Gastroesophageal sphincter (tissue), 4 donors: ENCODE results near the gene C3orf62. TPM values are rescaled to one million over a fixed set of nuclear protein-coding genes. Genes with fewer than 3 reads are reported as not detected.

Source experiments
- ATAC-seq: fragments of 150-250 bp; one replicate; pipeline ENCODE4 v1.9.1; 2016; ENCODE audit warnings: mild to moderate bottlenecking, moderate library complexity
- H3K27ac ChIP-seq, 4 donors: fragments of 200-600 bp; sonication (generic) in 3 of 4; 1 replicate in 3 of 4; 2 replicates in 1 of 4; pipeline ENCODE4 v1.5.1; 2016 to 2019
- H3K27me3 ChIP-seq: fragments of 200-600 bp; sonication (generic); one replicate; pipeline ENCODE4 v1.5.1; 2019
- H3K36me3 ChIP-seq, 2 donors: fragments of 200-600 bp; sonication (generic); one replicate each; pipeline ENCODE4 v1.5.1; 2019; ENCODE audit warnings: control low read depth in 1 of 2
- H3K4me1 ChIP-seq, 3 donors: fragments of 200-600 bp; sonication (generic); 1 replicate in 2 of 3; 2 replicates in 1 of 3; pipeline ENCODE4 v1.5.1; 2016 to 2019; ENCODE audit warnings: control low read depth in 2 of 3
- H3K4me3 ChIP-seq, 2 donors: fragments of 200-600 bp; sonication (generic); one replicate each; pipeline ENCODE4 v1.5.1; 2019; ENCODE audit warnings: mild to moderate bottlenecking in 1 of 2, moderate library complexity in 1 of 2
- H3K9me3 ChIP-seq, 3 donors: fragments of 200-600 bp; sonication (generic); one replicate each; pipeline ENCODE4 v1.5.1; 2017 to 2019; ENCODE audit warnings: control low read depth in 2 of 3
- EP300 ChIP-seq: sonication (generic); formaldehyde crosslinking; IDR thresholded peaks from one replicate; pipeline ENCODE4 v1.6.1; 2017; ENCODE audit warnings: antibody characterized with exemption, mild to moderate bottlenecking
- POLR2A ChIP-seq, 2 donors: fragments of 450-650 bp; IDR thresholded peaks; one replicate each; pipeline ENCODE4 v1.6.1; 2017; ENCODE audit warnings: antibody characterized with exemption in 2 of 2, mild to moderate bottlenecking in 2 of 2, moderate library complexity in 1 of 2
- POLR2AphosphoS5 ChIP-seq: sonication (generic); formaldehyde crosslinking; IDR thresholded peaks from one replicate; pipeline ENCODE4 v1.6.1; 2017; ENCODE audit warnings: antibody characterized with exemption
- WGBS, 2 donors: methylation state at CpG; one replicate each; pipeline ENCODE4 v1.1.5; 2018; ENCODE audit warnings: low coverage in 1 of 2; 5-methylcytosine and 5-hydroxymethylcytosine counted together
- total RNA-seq, 4 donors: library from RNA; depleted of rRNA; stranded (reverse); fragments of >200 nt; gene quantifications; one replicate each; pipeline ENCODE4 v1.1.0, GENCODE V29; 2016
- TF ChIP-seq, protein P1 (sequence below), 4 experiments: fragments of 200-600 bp in 2 of 4; fragments of 450-650 bp in 2 of 4; sonication (generic) in 1 of 4; IDR thresholded peaks; one replicate each; pipeline ENCODE4 v1.5.1; 2017 to 2019; ENCODE audit warnings: antibody characterized with exemption in 4 of 4, mild to moderate bottlenecking in 2 of 4, moderate library complexity in 2 of 4

C3orf62 gene
- total RNA-seq, 4 donors from 2014 or later, result 3.5 to 14.9 (median 4.2) TPM

DNA sequence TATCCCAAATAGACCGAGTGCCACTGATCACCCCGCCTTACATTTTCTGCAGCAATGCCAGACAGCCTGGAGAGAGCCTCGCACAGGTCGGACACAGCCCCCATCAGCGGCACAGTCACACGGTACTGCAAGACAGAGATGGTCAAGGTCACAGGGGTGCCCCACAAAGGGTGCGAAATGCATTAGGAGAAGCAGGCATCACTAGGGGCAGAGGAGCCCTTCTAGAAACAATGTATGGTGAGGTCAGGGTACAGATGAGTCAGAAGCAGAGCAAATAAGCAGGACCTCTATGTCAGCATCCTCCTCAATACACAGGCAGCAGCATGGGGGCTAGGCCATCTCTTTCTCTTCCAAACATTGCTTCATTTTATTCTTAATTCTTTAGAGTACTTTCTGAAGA, 21.5 kb upstream of the C3orf62 start:
- no peak for ATAC-seq
- no peak overlapping the region for H3K27ac ChIP-seq
- H3K4me1 ChIP-seq, result peaks cover 0 to 27% (median 9%) of the 10 kb centered on the region in 3 donors
- no peak for TF ChIP-seq EP300
- TF ChIP-seq POLR2AphosphoS5, result no peak
- no peak for TF ChIP-seq POLR2A (IDR thresholded peaks at IDR 0.05)
- TF ChIP-seq, protein P1, sequence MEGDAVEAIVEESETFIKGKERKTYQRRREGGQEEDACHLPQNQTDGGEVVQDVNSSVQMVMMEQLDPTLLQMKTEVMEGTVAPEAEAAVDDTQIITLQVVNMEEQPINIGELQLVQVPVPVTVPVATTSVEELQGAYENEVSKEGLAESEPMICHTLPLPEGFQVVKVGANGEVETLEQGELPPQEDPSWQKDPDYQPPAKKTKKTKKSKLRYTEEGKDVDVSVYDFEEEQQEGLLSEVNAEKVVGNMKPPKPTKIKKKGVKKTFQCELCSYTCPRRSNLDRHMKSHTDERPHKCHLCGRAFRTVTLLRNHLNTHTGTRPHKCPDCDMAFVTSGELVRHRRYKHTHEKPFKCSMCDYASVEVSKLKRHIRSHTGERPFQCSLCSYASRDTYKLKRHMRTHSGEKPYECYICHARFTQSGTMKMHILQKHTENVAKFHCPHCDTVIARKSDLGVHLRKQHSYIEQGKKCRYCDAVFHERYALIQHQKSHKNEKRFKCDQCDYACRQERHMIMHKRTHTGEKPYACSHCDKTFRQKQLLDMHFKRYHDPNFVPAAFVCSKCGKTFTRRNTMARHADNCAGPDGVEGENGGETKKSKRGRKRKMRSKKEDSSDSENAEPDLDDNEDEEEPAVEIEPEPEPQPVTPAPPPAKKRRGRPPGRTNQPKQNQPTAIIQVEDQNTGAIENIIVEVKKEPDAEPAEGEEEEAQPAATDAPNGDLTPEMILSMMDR (IDR thresholded peaks at IDR 0.05), result no peak
- H3K36me3 ChIP-seq, result peaks cover 4 to 99% of the 10 kb centered on the region in 2 donors
- no peaks in the 10 kb centered on the region for H3K9me3 ChIP-seq
- H3K27me3 ChIP-seq, result no peaks in the 10 kb centered on the region
- no peak overlapping the region for H3K4me3 ChIP-seq
- 97 to 100% methylated on average over 1 to 7 of the region's 7 CpGs for WGBS, 2 donors

DNA sequence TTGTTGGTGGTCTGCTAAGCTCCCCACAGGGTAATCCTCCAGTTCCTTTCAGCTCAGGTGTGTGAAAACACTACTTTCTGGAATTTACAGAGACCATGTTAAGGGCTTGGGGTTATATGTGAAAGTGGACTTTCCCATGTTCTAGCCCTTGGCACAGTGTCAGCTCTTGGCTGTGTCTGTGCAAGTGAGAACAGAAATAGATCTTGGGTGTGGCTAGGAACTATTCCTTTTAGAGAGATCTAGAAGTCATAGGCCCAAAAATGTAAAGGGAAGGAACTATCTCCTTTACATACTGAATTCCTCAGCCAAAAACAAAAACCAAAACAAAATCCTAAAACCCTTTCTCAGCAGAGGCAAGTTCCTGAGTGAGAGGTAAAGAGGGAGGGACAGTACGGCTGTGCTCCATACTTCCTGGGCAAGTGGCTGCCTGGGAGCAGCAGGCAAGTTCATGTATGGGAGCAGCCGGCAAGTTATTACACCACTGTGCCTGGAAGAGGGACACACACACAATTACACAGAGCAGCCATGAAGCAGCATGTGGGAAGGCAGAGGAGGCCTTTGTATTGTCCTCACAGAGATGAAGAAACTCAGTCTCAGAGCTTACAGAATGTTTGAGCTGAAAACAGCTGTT, 19.9 kb upstream of the C3orf62 start:
- peaks cover 0 to 27% (median 9%) of the 10 kb centered on the region in 3 donors for H3K4me1 ChIP-seq
- H3K4me3 ChIP-seq, result no peak overlapping the region
- peak; percentile 69 for ATAC-seq
- H3K27ac ChIP-seq, result peak overlapping the region; percentile 30 to 84 (median 72)
- no peaks in the 10 kb centered on the region for H3K9me3 ChIP-seq
- H3K27me3 ChIP-seq, result no peaks in the 10 kb centered on the region
- 6% methylated on average over 2 of the region's 2 CpGs; no CpG with 5 or more reads in 1 of the 2 donors for WGBS, 2 donors
- H3K36me3 ChIP-seq, result peaks cover 4 to 99% of the 10 kb centered on the region in 2 donors
- TF ChIP-seq, protein P1 (IDR thresholded peaks at IDR 0.05), result no peak
- TF ChIP-seq EP300 (no peak), POLR2AphosphoS5 (no peak), POLR2A (IDR thresholded peaks at IDR 0.05) (no peak)

DNA sequence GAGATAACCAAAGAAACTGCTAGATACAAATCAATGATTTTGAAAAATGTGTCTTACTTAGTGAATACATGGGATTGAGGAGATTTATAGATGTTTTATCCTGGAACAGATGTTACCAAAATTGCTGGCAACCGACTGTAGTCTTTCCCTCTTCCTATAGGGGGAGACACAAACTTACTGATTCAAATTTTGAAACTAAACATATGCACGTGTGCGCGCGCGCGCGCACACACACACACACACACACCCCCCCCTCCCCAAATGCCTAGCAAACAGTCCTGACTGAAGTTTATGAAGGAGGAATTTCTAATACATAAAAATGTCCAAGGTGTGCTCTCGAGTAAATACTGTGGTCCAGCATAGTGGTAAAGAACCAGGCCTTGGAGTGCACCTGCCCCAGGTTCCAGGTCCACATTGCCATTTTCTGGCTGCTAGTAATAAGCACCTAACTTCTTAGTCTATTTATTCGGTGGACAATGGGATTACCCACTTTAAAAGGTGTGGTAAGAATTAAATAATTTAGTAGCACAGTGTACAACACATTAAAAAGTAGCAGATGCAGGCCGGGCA, 18.5 kb upstream of the C3orf62 start:
- 70 to 78% methylated on average over 11 of the region's 11 CpGs for WGBS, 2 donors
- Histone ChIP-seq H3K4me1 (peaks cover 0 to 27% (median 9%) of the 10 kb centered on the region in 3 donors), H3K36me3 (peaks cover 0 to 99% of the 10 kb centered on the region in 2 donors), H3K4me3 (no peak overlapping the region), H3K27me3 (no peaks in the 10 kb centered on the region), H3K9me3 (no peaks in the 10 kb centered on the region), H3K27ac (peak overlapping the region in 3 of 4 donors; percentile 65 to 84 (median 79))
- ATAC-seq, result no peak
- no peak for TF ChIP-seq POLR2AphosphoS5
- TF ChIP-seq, protein P1 (IDR thresholded peaks at IDR 0.05), result peak in 3 of 4 experiments; percentile 46 to 63 (median 48)

DNA sequence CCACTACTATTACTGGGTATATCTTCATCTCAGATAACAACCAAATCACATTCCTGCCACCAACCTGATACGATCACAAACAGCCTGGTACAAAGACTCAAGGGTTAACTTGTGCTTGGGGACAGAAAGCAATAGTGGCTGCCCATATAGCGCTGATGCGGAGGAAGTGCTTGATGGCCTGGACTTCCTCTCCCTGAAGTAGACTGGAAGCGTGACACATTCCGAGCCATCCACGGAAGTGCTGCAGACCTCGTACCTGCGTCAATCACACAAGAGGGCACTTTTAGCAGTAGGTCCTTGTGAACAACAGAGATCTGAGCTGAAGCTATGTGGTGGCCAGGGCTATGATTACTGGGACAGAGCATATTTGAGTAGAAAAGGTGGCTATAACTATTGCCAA, 17.3 kb upstream of the C3orf62 start:
- no peak overlapping the region for H3K27ac ChIP-seq
- H3K4me1 ChIP-seq, result peaks cover 0 to 27% (median 9%) of the 10 kb centered on the region in 3 donors
- no peak overlapping the region for H3K4me3 ChIP-seq
- ATAC-seq, result no peak
- H3K9me3 ChIP-seq, result no peaks in the 10 kb centered on the region
- TF ChIP-seq, protein P1 (IDR thresholded peaks at IDR 0.05), result no peak
- no peak for TF ChIP-seq EP300
- no peak for TF ChIP-seq POLR2AphosphoS5
- TF ChIP-seq POLR2A (IDR thresholded peaks at IDR 0.05), result no peak
- WGBS, 2 donors, result 87 to 93% methylated on average over 5 to 7 of the region's 8 CpGs
- H3K36me3 ChIP-seq, result peaks cover 0 to 99% of the 10 kb centered on the region in 2 donors
- H3K27me3 ChIP-seq, result no peaks in the 10 kb centered on the region

DNA sequence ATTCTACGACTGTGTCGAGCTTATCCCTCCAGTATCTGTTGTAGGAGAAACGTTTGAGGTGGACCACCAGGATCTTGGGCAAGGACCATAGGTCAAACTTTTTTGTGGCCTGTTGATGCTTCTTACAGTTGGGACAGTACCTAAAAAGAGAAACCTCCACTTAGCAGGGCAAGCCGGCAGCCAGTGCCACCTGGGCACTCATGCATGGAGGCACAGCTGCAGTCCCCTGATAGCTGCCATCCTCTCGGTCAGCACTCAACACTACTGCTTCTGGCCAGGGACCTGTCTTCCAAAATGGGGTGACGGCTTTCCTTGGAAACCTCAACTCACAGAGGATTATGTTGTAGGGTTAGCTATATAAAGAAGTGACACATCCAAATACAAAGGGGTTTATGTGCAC, 7.0 kb upstream of the C3orf62 start:
- H3K27ac ChIP-seq, result no peak overlapping the region
- peaks cover 0 to 4% (median 0%) of the 10 kb centered on the region in 3 donors for H3K4me1 ChIP-seq
- WGBS, 2 donors, result 76 to 87% methylated on average over 2 to 3 of the region's 6 CpGs
- H3K9me3 ChIP-seq, result no peaks in the 10 kb centered on the region
- no peak for TF ChIP-seq POLR2AphosphoS5
- TF ChIP-seq, protein P1 (IDR thresholded peaks at IDR 0.05), result no peak
- no peak for TF ChIP-seq POLR2A (IDR thresholded peaks at IDR 0.05)
- TF ChIP-seq EP300, result no peak
- no peaks in the 10 kb centered on the region for H3K27me3 ChIP-seq
- no peak overlapping the region for H3K4me3 ChIP-seq
- no peak for ATAC-seq
- peaks cover 4 to 100% of the 10 kb centered on the region in 2 donors for H3K36me3 ChIP-seq
